WERI-Rb-1 (cell line): ENCODE results near the gene FAM3D.

Experiments
- DNase-seq: peaks from one replicate; pipeline ENCODE4 v3.0.0-alpha.2; 2020
- H3K27ac ChIP-seq: fragments of 250-450 bp; sonication (Bioruptor Pico); 2 replicates; pipeline ENCODE4 v1.5.1; 2020; ENCODE audit warnings: mild to moderate bottlenecking, moderate library complexity
- H3K27me3 ChIP-seq: fragments of 250-450 bp; sonication (Bioruptor Pico); 2 replicates; pipeline ENCODE4 v1.5.1; 2021; ENCODE audit warnings: mild to moderate bottlenecking, low read depth, moderate library complexity; ENCODE audit not compliant: insufficient read depth, severe bottlenecking
- H3K36me3 ChIP-seq: fragments of 250-450 bp; sonication (Bioruptor Pico); 2 replicates; pipeline ENCODE4 v1.5.1; 2020; ENCODE audit warnings: mild to moderate bottlenecking, moderate library complexity
- H3K4me3 ChIP-seq: 2 replicates; pipeline ENCODE4 v1.5.1; 2011; ENCODE audit warnings: low read depth, mild to moderate bottlenecking, control low read depth, low read length
- H3K9me3 ChIP-seq: fragments of 250-450 bp; sonication (Bioruptor Pico); 2 replicates; pipeline ENCODE4 v1.5.1; 2021; ENCODE audit warnings: mild to moderate bottlenecking, moderate library complexity; ENCODE audit not compliant: severe bottlenecking
- TF ChIP-seq, protein P1 (sequence below): IDR thresholded peaks from 2 replicates; pipeline ENCODE4 v1.5.1; 2011; ENCODE audit warnings: low read depth, mild to moderate bottlenecking, control low read depth, inconsistent platforms, low read length

Gene FAM3D

DNA sequence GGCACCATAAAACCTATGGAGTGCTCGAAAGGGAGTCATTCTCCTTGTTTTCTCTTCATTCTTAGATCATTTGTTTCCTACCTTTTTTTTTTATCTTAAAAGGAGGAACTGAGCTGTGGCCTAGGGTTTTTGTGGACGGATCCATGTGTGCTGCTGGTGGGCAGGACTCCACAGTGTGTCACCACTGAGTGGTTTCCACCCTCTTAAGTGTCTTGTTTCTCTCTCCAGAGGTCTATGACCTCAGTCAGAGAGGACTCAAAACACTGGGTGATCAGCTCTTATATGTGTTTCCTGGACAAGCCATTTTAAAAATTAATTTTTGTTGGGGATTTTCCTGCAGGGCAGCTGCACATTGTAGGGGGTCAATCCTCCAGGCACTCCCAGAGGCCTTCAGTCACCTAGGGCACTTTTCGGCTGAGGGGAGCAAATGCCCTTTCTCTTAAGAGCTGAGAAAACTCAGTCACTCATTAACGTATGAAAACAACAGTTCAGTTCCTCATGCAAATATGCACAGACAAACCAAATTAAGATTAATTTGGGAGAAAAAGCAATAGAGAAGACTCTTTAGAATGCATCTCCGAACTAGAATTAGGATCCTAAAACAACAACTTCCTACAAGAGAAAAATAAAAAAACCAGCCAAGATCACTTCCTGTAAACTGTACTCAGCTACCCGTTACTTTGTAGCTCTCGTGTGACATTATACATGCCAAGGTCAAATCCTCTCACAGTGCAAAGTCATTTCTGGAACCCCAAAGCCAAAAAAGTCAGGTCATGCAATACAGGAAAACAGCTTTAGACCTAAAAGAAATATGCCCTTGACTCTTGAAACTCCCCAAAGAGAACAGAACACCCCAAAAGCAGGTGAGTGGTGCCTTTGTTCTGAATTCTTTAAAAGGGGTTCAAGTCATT, 27.6 kb upstream of the FAM3D start:
- Histone ChIP-seq H3K4me3 (no peak overlapping the region), H3K27me3 (no peaks in the 10 kb centered on the region), H3K36me3 (no peaks in the 10 kb centered on the region), H3K9me3 (peaks cover 14% of the 10 kb centered on the region), H3K27ac (no peak overlapping the region)
- TF ChIP-seq, protein P1, sequence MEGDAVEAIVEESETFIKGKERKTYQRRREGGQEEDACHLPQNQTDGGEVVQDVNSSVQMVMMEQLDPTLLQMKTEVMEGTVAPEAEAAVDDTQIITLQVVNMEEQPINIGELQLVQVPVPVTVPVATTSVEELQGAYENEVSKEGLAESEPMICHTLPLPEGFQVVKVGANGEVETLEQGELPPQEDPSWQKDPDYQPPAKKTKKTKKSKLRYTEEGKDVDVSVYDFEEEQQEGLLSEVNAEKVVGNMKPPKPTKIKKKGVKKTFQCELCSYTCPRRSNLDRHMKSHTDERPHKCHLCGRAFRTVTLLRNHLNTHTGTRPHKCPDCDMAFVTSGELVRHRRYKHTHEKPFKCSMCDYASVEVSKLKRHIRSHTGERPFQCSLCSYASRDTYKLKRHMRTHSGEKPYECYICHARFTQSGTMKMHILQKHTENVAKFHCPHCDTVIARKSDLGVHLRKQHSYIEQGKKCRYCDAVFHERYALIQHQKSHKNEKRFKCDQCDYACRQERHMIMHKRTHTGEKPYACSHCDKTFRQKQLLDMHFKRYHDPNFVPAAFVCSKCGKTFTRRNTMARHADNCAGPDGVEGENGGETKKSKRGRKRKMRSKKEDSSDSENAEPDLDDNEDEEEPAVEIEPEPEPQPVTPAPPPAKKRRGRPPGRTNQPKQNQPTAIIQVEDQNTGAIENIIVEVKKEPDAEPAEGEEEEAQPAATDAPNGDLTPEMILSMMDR: no peak
- DNase-seq: no peak

DNA sequence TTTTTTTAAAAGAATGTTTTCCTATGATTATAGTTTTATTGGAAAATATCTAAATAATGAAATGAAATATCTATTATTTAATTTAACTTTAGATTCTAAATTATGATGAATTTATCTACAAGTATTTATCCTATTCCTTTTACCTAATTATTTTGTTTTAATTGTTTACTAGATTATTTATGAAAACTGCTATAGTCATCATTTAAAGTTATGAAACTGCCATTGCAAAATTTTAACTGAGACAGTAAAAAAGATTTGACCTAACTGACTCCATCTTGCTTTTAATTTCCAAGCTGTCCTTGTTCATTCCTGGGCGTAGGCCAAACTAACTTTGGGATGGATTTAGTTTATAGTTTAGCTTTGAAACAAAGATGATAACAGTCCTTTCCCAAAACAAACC, 25.9 kb upstream of the FAM3D start:
- Histone ChIP-seq H3K9me3 (peaks cover 14% of the 10 kb centered on the region), H3K36me3 (no peaks in the 10 kb centered on the region), H3K27me3 (peaks cover 3% of the 10 kb centered on the region), H3K4me3 (no peak overlapping the region), H3K27ac (no peak overlapping the region)
- DNase-seq: no peak
- TF ChIP-seq, protein P1: no peak

DNA sequence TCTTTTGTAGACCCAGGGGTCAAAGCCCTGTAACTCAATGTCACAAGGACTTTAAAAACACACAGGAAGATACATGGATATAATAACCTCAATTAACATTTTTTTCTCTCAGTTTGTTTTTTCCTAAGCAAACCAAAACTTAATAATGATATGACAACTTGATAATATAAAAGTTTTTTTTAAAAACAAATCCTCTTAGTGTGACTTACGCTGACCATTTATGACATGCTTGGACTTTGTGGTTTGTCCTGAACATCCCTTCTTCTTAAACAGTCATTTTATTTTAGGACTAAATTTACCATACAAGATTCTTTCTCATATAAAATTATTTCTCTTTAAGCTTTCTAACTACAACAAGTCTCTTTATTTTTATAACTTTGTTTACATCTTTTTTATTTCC, 25.4 kb upstream of the FAM3D start:
- TF ChIP-seq, protein P1: no peak
- peaks cover 14% of the 10 kb centered on the region for H3K9me3 ChIP-seq
- peaks cover 3% of the 10 kb centered on the region for H3K27me3 ChIP-seq
- no peak overlapping the region for H3K4me3 ChIP-seq
- no peaks in the 10 kb centered on the region for H3K36me3 ChIP-seq
- no peak overlapping the region for H3K27ac ChIP-seq
- DNase-seq: no peak

DNA sequence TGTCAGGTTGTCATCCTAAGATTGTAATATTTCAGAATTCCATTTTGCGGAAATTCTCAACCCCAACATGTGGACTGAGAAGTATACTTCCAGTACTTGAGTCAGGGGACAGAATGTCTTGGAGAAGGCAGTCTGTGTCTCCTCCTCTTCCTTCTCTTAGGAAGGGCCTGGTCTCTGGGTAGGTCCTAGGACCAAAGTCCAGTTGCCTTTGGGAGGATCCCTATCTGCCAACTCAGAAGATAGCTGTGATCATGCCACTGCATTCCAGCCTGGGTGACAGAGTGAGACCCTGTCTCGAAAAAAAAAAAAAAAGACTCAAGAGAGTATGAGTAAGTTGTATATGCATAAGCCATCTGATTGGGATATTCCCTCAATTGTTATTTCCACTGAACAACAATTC, 23.9 kb upstream of the FAM3D start:
- H3K9me3 ChIP-seq: peaks cover 14% of the 10 kb centered on the region
- peaks cover 13% of the 10 kb centered on the region for H3K27me3 ChIP-seq
- TF ChIP-seq, protein P1: no peak

DNA sequence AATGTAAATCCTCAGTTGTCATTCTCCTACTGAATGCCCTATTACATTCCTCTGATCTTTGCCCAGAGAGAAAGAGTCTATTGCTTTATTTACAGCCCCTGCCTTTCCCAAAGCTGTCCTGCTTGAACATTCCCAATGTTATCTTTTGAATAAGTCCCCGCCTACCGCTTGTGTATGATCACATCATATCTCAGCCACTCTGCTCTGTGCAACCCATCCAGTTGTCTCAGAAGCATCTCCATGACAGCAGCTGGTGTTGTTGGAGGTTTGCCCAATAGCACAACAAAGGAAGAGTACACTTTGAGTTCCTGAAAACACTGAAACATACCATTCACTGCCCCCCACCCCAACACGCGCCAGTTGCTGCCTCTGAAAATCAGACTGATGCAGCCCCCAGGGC, 22.0 kb upstream of the FAM3D start:
- Histone ChIP-seq H3K27me3 (peaks cover 15% of the 10 kb centered on the region), H3K27ac (no peak overlapping the region), H3K9me3 (peaks cover 12% of the 10 kb centered on the region), H3K36me3 (no peaks in the 10 kb centered on the region), H3K4me3 (no peak overlapping the region)
- no peak for DNase-seq
- TF ChIP-seq, protein P1: no peak

More for the DNA sequence above, 23.9 kb upstream of the FAM3D start:
- no peak overlapping the region for H3K27ac ChIP-seq
- no peak overlapping the region for H3K4me3 ChIP-seq
- H3K36me3 ChIP-seq: no peaks in the 10 kb centered on the region
- DNase-seq: no peak

DNA sequence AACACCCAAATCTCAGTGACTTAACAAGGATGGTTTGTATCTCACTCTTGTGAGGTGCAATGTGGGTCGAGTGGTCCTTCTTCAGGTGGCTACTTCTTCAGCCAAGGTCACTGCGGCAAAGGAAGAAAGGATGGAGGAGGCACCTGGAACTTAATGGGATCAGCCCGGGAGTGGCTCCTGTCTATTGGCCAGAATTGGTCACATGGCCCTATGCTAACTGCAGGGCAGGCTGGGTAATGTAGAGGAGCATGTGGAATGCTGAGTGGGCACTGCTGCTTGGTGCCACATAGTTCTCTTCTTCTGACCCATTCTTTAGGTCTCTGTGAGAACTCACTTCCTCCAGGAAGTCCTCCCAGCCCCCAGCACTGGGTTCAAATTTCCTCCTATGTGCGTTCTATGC, 20.3 kb upstream of the FAM3D start:
- DNase-seq: no peak
- Histone ChIP-seq H3K27me3 (peaks cover 18% of the 10 kb centered on the region), H3K4me3 (no peak overlapping the region), H3K36me3 (no peaks in the 10 kb centered on the region), H3K27ac (no peak overlapping the region), H3K9me3 (peaks cover 8% of the 10 kb centered on the region)
- TF ChIP-seq, protein P1: no peak
